Endothelial cell of hepatic sinusoid (primary cell): ENCODE measurements around the gene CNTN5.

Experiments
- in situ Hi-C: cut with HindIII; loops from 2 replicates; pipeline ENCODE4 v1.10.0; 2017; ENCODE audit warnings: low sequenced_read_pairs

Gene CNTN5

GRCh38 chr11:100163471-100163870 is 1142.7 kb downstream of the CNTN5 start:
- in situ Hi-C loops: no loop called here

GRCh38 chr11:100174881-100175280 is 1154.1 kb downstream of the CNTN5 start:
- in situ Hi-C loops: no loop called here

GRCh38 chr11:100176456-100176855 is 1155.7 kb downstream of the CNTN5 start:
- in situ Hi-C loops: no loop called here

GRCh38 chr11:100177651-100178050 is 1156.9 kb downstream of the CNTN5 start:
- in situ Hi-C loops: no loop called here

- in situ Hi-C loops: no loop called here
Measured at GRCh38 chr11:100182350-100182749, 1161.6 kb downstream of the CNTN5 start.

- in situ Hi-C loops: no loop called here
Measured at GRCh38 chr11:100182927-100183326, 1162.2 kb downstream of the CNTN5 start.

- in situ Hi-C loops: no loop called here
Measured at GRCh38 chr11:100185588-100185987, 1164.8 kb downstream of the CNTN5 start.

- in situ Hi-C loops: no loop called here
Measured at GRCh38 chr11:100188137-100188783, 1167.5 kb downstream of the CNTN5 start.

GRCh38 chr11:100190395-100190794 is 1169.6 kb downstream of the CNTN5 start:
- in situ Hi-C loops: no loop called here

GRCh38 chr11:100192181-100192580 is 1171.4 kb downstream of the CNTN5 start:
- in situ Hi-C loops: no loop called here

- in situ Hi-C loops: loop anchor here (5.0 kb wide), 1 partner anchor 61 kb away; no protein-coding TSS in a partner anchor
Measured at GRCh38 chr11:100203789-100204188, 1183.0 kb downstream of the CNTN5 start.

GRCh38 chr11:100205926-100206325 is 1185.2 kb downstream of the CNTN5 start:
- in situ Hi-C loops: no loop called here

- in situ Hi-C loops: no loop called here
Measured at GRCh38 chr11:100208207-100208606, 1187.5 kb downstream of the CNTN5 start.

GRCh38 chr11:100214791-100215190 is 1194.0 kb downstream of the CNTN5 start:
- in situ Hi-C loops: no loop called here

- in situ Hi-C loops: no loop called here
Measured at GRCh38 chr11:100220801-100221200, 1200.1 kb downstream of the CNTN5 start.

- in situ Hi-C loops: no loop called here
Measured at GRCh38 chr11:100221791-100222190, 1201.0 kb downstream of the CNTN5 start.

- in situ Hi-C loops: no loop called here
Measured at GRCh38 chr11:100224541-100225034, 1203.8 kb downstream of the CNTN5 start.

GRCh38 chr11:100229086-100229485 is 1208.3 kb downstream of the CNTN5 start:
- in situ Hi-C loops: no loop called here

GRCh38 chr11:100232006-100232405 is 1211.3 kb downstream of the CNTN5 start:
- in situ Hi-C loops: no loop called here

- in situ Hi-C loops: no loop called here
Measured at GRCh38 chr11:100235085-100235484, 1214.3 kb downstream of the CNTN5 start.

GRCh38 chr11:100240025-100240539 is 1219.3 kb downstream of the CNTN5 start:
- in situ Hi-C loops: no loop called here

GRCh38 chr11:100247704-100248103 is 1227.0 kb downstream of the CNTN5 start:
- in situ Hi-C loops: no loop called here
